ENCODE results near the gene CARD10. TPM values are rescaled to one million over a fixed set of nuclear protein-coding genes. Genes with fewer than 3 reads are reported as not detected.

The CARD10 gene
- total and polyA plus RNA-seq, 2 of the 13 experiments (the other 11 are each of a cell fraction or from before 2014, with no cell fraction given) = 35.2 to 55.8 TPM

GRCh38 chr22:37510091-37510490 is 9.1 kb downstream of the CARD10 start (continued):
- TF ChIP-seq DBP (CRISPR knock-in tag; IDR thresholded peaks at IDR 0.05; ENCODE audit: not compliant biosample characterization) = no peak
- no peak for TF ChIP-seq ZNF138 (CRISPR knock-in tag; IDR thresholded peaks at IDR 0.05; ENCODE audit: low read depth)
- TF ChIP-seq JDP2 (CRISPR knock-in tag; IDR thresholded peaks at IDR 0.05; ENCODE audit: borderline replicate concordance) = no peak
- TF ChIP-seq RBFOX2 (IDR thresholded peaks at IDR 0.05; ENCODE audit: low read depth, low read length) = peak; percentile 35; the same call in 1 of the 2 replicates
- no peak for TF ChIP-seq DMTF1 (CRISPR knock-in tag; IDR thresholded peaks at IDR 0.05)
- no peak for TF ChIP-seq NFRKB (IDR thresholded peaks at IDR 0.05)
- TF ChIP-seq ZNF580 (CRISPR knock-in tag; IDR thresholded peaks at IDR 0.05; ENCODE audit: borderline replicate concordance, low read depth) = no peak
- no peak for TF ChIP-seq BORCS8-MEF2B (CRISPR knock-in tag; IDR thresholded peaks at IDR 0.05)

GRCh38 chr22:37509059-37509860 is 10.0 kb downstream of the CARD10 start:
- H4K20me1 ChIP-seq (ENCODE audit: insufficient read depth, low read length) = peaks cover 4% of the 10 kb centered on the region; the same call in 1 of the 2 replicates
- in situ Hi-C loops (cut with HindIII; ENCODE audit: extremely low pct_ligation_motif_present, low pct_unique_long_range_greater_than_20kb) = no loop called here
- 0 out of 2 replicates have a peak overlapping the region, but pooled peaks have one; percentile 7 for H3K4me2 ChIP-seq (ENCODE audit: low read depth, low read length)
- no peak overlapping the region for H3K4me3 ChIP-seq (replicated peaks in 1 of 3; ENCODE audit: insufficient read depth in 1 of 3, low read depth in 2 of 3, low read length in 3 of 3)
- no peaks in the 10 kb centered on the region for H3K27me3 ChIP-seq (ENCODE audit: control insufficient read depth in 1 of 2, insufficient read depth in 2 of 2, low read length in 2 of 2)
- no peaks in the 10 kb centered on the region for H3K9me3 ChIP-seq (ENCODE audit: low read length)
- H3K36me3 ChIP-seq (replicated peaks in 1 of 2; ENCODE audit: control insufficient read depth in 1 of 2, insufficient read depth in 2 of 2, low read length in 2 of 2) = peaks cover 25 to 69% of the 10 kb centered on the region in 2 experiments
- peak overlapping the region; percentile 30 for H3K27ac ChIP-seq (ENCODE audit: extremely low read length, insufficient read depth, low read length)
- no TSS peak for BruUV-seq (replicated peaks)
- POLR2A ChIA-PET = no interaction called here
- no peak overlapping the region for H2AFZ ChIP-seq (ENCODE audit: low read length)
- CTCF ChIA-PET (ENCODE audit: low intra/inter-chr PET ratio, low total read pairs) = no interaction called here
- intact Hi-C loops (cut with micrococcal nuclease; ENCODE audit: unreplicated experiment) = no loop called here
- no peak for ATAC-seq
- peaks cover 79% of the 10 kb centered on the region for H3K4me1 ChIP-seq (ENCODE audit: insufficient read depth, low read length)
- DNase-seq (ENCODE audit: low spot score) = no peak
- no peak for FAIRE-seq
- 0 out of 2 replicates have a peak overlapping the region, but pooled peaks have one; percentile 16 for H3K9ac ChIP-seq (ENCODE audit: insufficient read depth, low read depth, low read length)
- 98% methylated on average over 6 of the region's 10 CpGs for WGBS (ENCODE audit: low lambda C conversion rate)
- H3K79me2 ChIP-seq (ENCODE audit: insufficient read depth, low read length) = peaks cover 22% of the 10 kb centered on the region
- TF ChIP-seq RBFOX2 (IDR thresholded peaks at IDR 0.05; ENCODE audit: low read depth, low read length) (peak; percentile 31; the same call in 1 of the 2 replicates), GTF2F1 (IDR thresholded peaks at IDR 0.05; ENCODE audit: low read length) (no peak), GMEB1 (CRISPR knock-in tag; IDR thresholded peaks at IDR 0.05; ENCODE audit: borderline replicate concordance) (no peak), ZNF687 (CRISPR knock-in tag; IDR thresholded peaks at IDR 0.05) (peak; percentile 43), ZNF556 (CRISPR knock-in tag; IDR thresholded peaks at IDR 0.05; ENCODE audit: borderline replicate concordance) (no peak)

All from HepG2 (cell line).